ENCODE data around the gene SIGLEC10.

The SIGLEC10 gene

DNA sequence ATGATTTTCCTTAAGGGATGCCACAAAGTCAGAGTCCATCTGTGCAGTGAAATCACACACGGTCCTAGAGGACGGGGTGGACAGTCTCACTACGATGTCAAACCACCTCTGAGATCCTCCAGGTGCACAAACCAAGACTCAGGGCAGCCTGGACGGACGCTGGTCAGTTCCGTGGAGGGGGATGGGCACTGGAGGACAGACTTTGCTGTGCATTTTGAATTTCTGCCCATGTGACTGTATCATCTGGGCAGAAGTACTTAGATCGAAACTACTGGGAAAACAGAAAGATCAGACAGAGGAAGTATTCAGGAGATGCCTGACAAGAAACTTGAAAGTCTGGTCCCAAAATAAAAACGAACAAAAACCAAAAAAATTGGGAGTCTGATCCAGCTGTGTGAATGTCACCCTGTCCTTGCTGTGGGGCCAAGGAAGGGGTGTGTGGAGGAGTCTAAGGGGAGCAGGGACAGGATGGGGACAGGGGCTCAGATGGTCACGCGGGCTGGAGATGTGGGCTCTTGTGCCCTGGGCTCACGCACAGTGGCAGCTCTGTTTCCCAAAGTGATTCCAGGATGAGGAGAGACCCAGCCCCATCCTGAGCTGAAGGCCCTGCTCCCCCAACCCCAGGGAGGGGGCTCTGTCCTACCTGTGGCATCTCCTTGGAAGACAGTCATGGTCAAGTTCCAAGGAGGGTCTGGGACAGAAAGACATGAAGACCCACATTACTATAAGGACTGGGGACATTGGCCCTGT lies 39.3 kb upstream of the SIGLEC10 start:
- no peaks in the 10 kb centered on the region for H3K27me3 ChIP-seq (ENCODE audit: low read length)
- H3K9ac ChIP-seq (ENCODE audit: low read length) = no peak overlapping the region
- no peak overlapping the region for H3K4me3 ChIP-seq (ENCODE audit: insufficient read depth, low read length, poor library complexity, severe bottlenecking)
- H4K20me1 ChIP-seq (ENCODE audit: low read depth, low read length) = no peaks in the 10 kb centered on the region
- no peaks in the 10 kb centered on the region for H3F3A ChIP-seq (ENCODE audit: insufficient read depth)
- no peaks in the 10 kb centered on the region for H3K9me2 ChIP-seq (replicated peaks; ENCODE audit: insufficient read depth, low read length)
- TF ChIP-seq EZH2phosphoT487 (conservative IDR thresholded peaks at IDR 0.05; ENCODE audit: low read length) (no peak), CTCF (IDR thresholded peaks at IDR 0.05; ENCODE audit: insufficient read depth, low read length, poor library complexity, severe bottlenecking) (no peak)
- H2AFZ ChIP-seq (ENCODE audit: low read depth, low read length, severe bottlenecking) = no peak overlapping the region
- no peak overlapping the region for H3K27ac ChIP-seq (ENCODE audit: low read depth, low read length)
- H3K4me2 ChIP-seq (ENCODE audit: low read depth, low read length, poor library complexity, severe bottlenecking) = no peak overlapping the region
- H3K9me3 ChIP-seq (ENCODE audit: insufficient read depth, low read length) = no peaks in the 10 kb centered on the region
- H3K79me2 ChIP-seq (ENCODE audit: insufficient read depth, low read length) = no peaks in the 10 kb centered on the region
- no peaks in the 10 kb centered on the region for H3K36me3 ChIP-seq (ENCODE audit: low read length)

GRCh38 chr19:51450730-51451307 lies 33.4 kb upstream of the SIGLEC10 start:
- H3K79me2 ChIP-seq (ENCODE audit: insufficient read depth, low read length) = no peaks in the 10 kb centered on the region
- H3K9me3 ChIP-seq (ENCODE audit: insufficient read depth, low read length) = no peaks in the 10 kb centered on the region
- H3K9me2 ChIP-seq (replicated peaks; ENCODE audit: insufficient read depth, low read length) = no peaks in the 10 kb centered on the region
- H3F3A ChIP-seq (ENCODE audit: insufficient read depth) = no peaks in the 10 kb centered on the region
- H3K4me3 ChIP-seq (ENCODE audit: insufficient read depth, low read length, poor library complexity, severe bottlenecking) = no peak overlapping the region
- H4K20me1 ChIP-seq (ENCODE audit: low read depth, low read length) = no peaks in the 10 kb centered on the region
- H3K27ac ChIP-seq (ENCODE audit: low read depth, low read length) = no peak overlapping the region
- no peaks in the 10 kb centered on the region for H3K36me3 ChIP-seq (ENCODE audit: low read length)
- H3K9ac ChIP-seq (ENCODE audit: low read length) = no peak overlapping the region
- no peak overlapping the region for H3K4me2 ChIP-seq (ENCODE audit: low read depth, low read length, poor library complexity, severe bottlenecking)
- TF ChIP-seq EZH2phosphoT487 (conservative IDR thresholded peaks at IDR 0.05; ENCODE audit: low read length) = no peak
- TF ChIP-seq CTCF (IDR thresholded peaks at IDR 0.05; ENCODE audit: insufficient read depth, low read length, poor library complexity, severe bottlenecking) = no peak
- H3K27me3 ChIP-seq (ENCODE audit: low read length) = no peaks in the 10 kb centered on the region
- H2AFZ ChIP-seq (ENCODE audit: low read depth, low read length, severe bottlenecking) = no peak overlapping the region

DNA sequence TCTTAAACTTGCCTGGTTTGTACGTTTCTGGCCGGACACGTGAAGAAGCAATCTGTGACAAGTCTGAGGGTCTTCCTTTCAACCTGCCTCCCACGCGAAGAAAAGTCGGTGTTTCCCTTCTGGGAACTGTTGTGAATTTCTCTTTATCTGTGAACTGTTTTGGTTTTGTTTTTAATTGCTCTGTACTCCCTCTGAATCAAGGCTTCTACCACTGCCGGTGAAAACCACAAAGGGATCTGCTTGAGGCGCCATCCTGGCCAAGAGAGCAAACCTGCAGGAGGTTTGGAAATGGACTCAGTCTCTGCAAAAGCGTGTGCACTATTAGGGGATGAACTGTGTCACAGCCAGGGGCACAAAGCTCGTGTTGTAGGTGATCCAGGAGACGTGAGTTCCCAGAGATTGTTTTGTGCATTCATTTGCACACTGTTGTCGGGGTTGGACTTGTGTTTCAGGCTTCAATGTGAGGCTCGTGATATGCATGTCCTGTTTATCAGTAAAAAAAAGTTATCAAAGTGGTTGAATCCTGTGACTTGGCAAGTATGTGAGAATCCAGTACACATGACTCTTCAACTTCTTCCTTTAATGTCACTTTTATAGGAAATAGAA lies 31.1 kb upstream of the SIGLEC10 start:
- H3K9ac ChIP-seq (ENCODE audit: low read length) = no peak overlapping the region
- no peaks in the 10 kb centered on the region for H4K20me1 ChIP-seq (ENCODE audit: low read depth, low read length)
- H3K79me2 ChIP-seq (ENCODE audit: insufficient read depth, low read length) = no peaks in the 10 kb centered on the region
- no peak overlapping the region for H2AFZ ChIP-seq (ENCODE audit: low read depth, low read length, severe bottlenecking)
- H3F3A ChIP-seq (ENCODE audit: insufficient read depth) = no peaks in the 10 kb centered on the region
- TF ChIP-seq CTCF (IDR thresholded peaks at IDR 0.05; ENCODE audit: insufficient read depth, low read length, poor library complexity, severe bottlenecking) (no peak), EZH2phosphoT487 (conservative IDR thresholded peaks at IDR 0.05; ENCODE audit: low read length) (no peak)
- H3K9me2 ChIP-seq (replicated peaks; ENCODE audit: insufficient read depth, low read length) = no peaks in the 10 kb centered on the region
- no peaks in the 10 kb centered on the region for H3K9me3 ChIP-seq (ENCODE audit: insufficient read depth, low read length)
- no peak overlapping the region for H3K27ac ChIP-seq (ENCODE audit: low read depth, low read length)
- H3K36me3 ChIP-seq (ENCODE audit: low read length) = no peaks in the 10 kb centered on the region
- no peak overlapping the region for H3K4me2 ChIP-seq (ENCODE audit: low read depth, low read length, poor library complexity, severe bottlenecking)
- no peak overlapping the region for H3K4me3 ChIP-seq (ENCODE audit: insufficient read depth, low read length, poor library complexity, severe bottlenecking)
- no peaks in the 10 kb centered on the region for H3K27me3 ChIP-seq (ENCODE audit: low read length)

Measured in SU-DHL-6 (cell line).